Frontal cortex (tissue), 4 donors: Measurements from ENCODE around the gene JOSD2. TPM values are rescaled to one million over a fixed set of nuclear protein-coding genes. Genes with fewer than 3 reads are reported as not detected.

Source experiments
- DNase-seq, 2 donors: peaks; one replicate each; pipeline ENCODE4 v3.0.0; 2012; ENCODE audit warnings: low spot score in 2 of 2
- FAIRE-seq: peaks from 2 replicates; lab custom pipeline; 2012; peaks lifted over from hg19 to GRCh38; lab: Jason Lieb, UNC
- total RNA-seq: library from RNA; depleted of rRNA; stranded (reverse); fragments of >200 nt; gene quantifications from one replicate; pipeline ENCODE4 v1.2.3, GENCODE V29; 2014
- donor health status: control.
- donor health status: control.
- donor health status: control.

The JOSD2 gene, protein sequence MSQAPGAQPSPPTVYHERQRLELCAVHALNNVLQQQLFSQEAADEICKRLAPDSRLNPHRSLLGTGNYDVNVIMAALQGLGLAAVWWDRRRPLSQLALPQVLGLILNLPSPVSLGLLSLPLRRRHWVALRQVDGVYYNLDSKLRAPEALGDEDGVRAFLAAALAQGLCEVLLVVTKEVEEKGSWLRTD
- 6.9 TPM for total RNA-seq

DNA sequence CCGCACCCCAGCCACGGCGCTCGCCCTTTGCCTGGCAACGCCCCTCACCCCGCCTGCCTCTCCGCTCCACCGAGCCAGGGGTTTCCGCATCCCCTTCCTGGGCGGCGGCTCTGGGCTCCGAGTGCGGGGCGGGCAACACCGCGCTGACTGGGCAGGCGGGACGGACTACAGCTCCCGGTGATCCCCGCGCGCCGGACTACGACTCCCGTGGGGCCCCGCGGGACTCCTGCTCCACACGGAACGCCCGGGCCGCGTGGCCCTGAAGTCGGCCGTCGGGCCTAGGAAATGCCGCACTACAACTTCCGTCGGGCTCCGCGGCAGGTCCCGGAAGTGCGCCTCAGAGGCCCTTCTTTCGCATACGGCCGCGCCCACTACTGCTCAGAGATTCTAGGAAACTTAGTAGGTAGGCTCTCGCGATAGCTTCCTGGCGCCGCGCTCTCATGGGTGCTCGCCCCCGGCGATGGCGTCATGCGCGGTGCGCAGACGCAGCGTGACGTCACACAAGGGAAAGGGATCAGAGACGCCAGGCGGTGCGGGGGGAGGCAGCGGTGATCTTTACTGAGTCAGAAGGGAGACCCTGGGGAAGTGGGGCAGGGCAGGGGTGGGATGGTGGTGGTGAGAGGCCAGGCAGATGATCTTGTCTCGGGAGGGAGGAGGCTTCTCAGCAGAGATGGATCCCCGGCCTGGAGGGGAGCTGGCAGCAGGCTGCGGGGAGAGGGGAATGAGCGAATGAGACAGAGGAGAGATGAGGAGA is at the start of gene JOSD2:
TSS of gene JOSD2 (minus strand) at position 123 of the 754 bp plus-strand sequence. CDS start 760 bp downstream, outside the sequence.
- FAIRE-seq (peak; percentile 80), DNase-seq (peak; percentile 97 to 98)

DNA sequence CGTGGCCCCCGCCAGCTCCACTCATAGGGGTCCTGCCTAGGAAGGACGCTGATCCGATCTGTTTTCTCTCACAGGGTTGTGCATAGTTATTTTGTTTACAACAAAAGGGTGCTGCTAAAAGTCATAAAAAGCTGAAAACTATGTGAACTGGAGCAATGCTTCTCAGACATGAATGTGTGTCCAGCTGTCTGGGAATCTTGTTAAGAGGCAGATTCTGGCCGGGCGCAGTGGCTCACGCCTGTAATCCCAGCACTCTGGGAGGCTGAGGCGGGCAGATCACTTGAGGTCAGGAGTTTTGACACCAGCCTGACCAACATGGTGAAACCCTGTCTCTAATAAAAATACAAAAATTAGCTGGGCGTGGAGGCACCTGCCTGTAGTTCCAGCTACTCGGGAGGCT is 48.6 kb upstream of the JOSD2 start:
- FAIRE-seq, result no peak
- no peak for DNase-seq

GRCh38 chr19:50558449-50558848 is 47.5 kb upstream of the JOSD2 start:
- no peak for DNase-seq
- no peak for FAIRE-seq

- no peak for DNase-seq
- FAIRE-seq, result no peak
Observed at GRCh38 chr19:50558039-50558438, 47.0 kb upstream of the JOSD2 start.

- no peak for FAIRE-seq
- DNase-seq, result no peak
Observed at GRCh38 chr19:50557009-50557613, 46.1 kb upstream of the JOSD2 start.

- FAIRE-seq (no peak), DNase-seq (peak; percentile 73 to 84)
Observed at GRCh38 chr19:50556282-50557008, 45.5 kb upstream of the JOSD2 start.

- DNase-seq (peak in 1 of 2 donors; percentile 43), FAIRE-seq (no peak)
Observed at GRCh38 chr19:50555450-50556281, 44.7 kb upstream of the JOSD2 start.

GRCh38 chr19:50555033-50555432 is 44.0 kb upstream of the JOSD2 start:
- no peak for FAIRE-seq
- no peak for DNase-seq

- FAIRE-seq (no peak), DNase-seq (no peak)
Observed at GRCh38 chr19:50554212-50554611, 43.2 kb upstream of the JOSD2 start.

DNA sequence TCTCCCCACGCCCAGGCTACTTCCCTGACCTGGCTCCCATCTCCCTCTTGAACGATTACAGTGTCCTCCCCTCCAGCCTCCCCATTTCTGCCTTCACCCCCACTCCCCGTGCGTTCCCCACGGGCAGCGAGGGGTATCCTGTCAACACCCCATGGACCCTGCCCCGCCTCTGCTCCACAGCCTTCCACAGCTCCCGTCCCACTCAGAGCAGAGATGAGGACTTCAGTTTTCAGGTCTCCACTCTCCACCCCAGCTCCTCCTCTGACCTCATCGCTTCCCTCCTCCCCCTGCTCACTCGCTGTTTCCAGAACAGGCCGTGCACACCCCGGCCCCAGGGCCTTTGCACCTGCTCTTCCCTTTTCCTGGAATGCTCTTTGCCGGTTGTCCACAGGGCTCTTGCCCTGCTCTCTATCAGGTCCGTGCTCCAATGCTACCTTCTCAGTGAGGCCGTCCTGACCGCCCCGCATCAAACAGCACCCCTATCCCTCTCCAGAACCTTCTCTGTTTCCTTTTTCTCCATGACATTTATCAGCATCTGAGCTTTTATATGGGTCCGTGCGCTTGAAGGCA is 42.2 kb upstream of the JOSD2 start:
- no peak for DNase-seq
- no peak for FAIRE-seq

DNA sequence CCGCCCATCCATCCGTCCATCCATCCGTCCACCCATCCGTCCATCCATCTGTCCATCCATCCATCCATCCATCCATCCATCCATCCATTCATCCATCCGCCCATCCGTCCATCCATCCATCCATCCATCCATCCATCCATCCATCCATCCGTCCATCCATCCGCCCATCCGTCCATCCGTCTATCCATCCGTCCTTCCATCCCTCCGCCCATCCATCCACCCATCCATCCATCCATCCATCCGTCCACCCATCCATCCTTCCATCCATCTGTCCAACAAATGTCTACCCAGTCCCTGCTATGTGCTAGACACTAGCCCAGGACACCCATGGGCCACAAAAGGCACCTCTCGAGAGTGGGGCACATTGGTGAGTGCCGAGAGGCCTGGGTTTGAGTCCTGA is 41.5 kb upstream of the JOSD2 start:
- FAIRE-seq (no peak), DNase-seq (no peak)

GRCh38 chr19:50551715-50552187 is 40.8 kb upstream of the JOSD2 start:
- DNase-seq (peak; percentile 76 to 77), FAIRE-seq (no peak)

DNA sequence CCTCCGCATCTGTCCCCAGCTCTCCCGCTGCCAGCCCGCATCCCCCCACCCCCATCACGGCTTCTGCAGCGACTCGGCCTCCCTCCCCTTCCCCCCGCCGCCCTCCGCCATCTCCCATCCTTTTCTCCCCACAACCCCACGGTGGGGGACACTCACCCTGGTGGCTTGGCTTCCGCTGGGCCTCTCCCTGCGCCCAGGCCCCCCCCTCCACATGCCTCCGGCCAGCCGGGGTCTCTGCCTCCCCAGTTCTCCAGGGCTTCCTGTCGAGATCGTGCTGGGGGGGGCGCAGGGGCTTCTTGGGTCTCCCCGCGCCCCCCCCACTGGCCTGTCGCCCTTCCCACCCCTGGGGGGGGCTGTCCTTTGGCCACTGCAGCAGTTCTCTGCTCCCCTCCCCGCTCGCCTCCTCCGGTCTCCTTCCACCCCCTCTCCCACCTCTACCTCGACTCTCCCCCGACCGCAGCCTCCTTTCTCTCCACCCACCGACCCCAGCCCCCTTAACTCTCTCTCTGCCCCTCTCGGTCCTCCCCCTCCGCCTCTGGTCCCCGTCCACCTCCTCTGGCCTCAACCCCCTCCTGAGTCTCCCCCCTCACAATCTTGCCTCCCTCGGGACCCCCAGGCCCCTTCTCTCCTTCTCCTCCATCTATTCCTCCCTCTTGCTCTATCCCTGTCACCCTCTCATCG is 40.2 kb upstream of the JOSD2 start:
- FAIRE-seq, result no peak
- peak in 1 of 2 donors; percentile 31 for DNase-seq

DNA sequence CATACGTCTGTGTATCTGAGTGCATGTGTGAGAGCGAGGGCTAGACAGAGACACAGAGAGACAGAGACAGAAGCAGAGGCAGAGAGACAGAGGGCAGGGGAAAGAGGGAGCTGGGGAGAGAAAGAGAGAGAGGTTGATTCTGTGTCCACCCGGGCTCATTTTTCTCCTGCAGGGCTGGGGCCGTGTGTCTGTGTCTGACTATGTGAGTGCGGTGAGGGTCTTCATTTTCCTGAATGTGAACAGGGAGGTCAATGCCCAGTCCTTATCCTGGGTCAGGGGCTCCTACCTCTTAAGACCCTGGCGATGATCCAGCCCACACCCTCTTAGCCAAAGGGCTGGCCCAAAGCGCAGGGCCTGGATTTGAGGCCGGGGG is 39.6 kb upstream of the JOSD2 start:
- no peak for FAIRE-seq
- peak in 1 of 2 donors; percentile 44 for DNase-seq

DNA sequence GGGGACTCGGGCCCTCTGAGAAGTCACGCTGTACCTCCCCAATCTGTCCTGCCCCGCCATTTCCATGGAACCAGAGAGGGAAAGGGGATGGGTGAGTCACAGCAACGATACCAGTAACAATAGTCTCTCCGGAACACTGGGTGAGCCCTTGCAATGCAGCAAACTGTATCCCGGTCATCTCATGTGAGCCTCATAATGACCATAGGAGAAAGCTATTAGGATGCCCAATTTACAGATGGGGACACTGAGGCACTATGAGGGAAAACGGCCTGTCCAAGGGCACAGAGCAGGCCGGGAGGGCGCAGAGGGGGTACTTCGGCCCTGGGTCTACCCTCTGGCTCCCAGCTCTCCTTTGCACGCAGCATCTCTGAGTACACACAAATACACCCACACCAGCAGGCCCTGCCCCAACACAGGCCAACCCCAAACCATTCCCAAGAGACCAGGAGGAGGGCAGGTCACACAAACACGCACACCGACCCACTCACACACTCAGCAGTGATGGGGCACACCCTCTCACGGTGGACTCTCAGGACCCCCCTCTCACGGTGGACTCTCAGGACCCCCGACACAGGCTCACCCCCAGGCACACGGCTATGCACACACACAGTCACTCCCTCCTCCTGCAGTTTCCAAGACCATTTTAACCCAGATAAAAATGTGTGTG is 39.1 kb upstream of the JOSD2 start:
- DNase-seq (peak in 1 of 2 donors; percentile 39), FAIRE-seq (no peak)

GRCh38 chr19:50549059-50549926 is 38.3 kb upstream of the JOSD2 start:
- no peak for DNase-seq
- FAIRE-seq, result no peak
